ENCODE measurements around the gene FBLN1.

FBLN1 gene

DNA sequence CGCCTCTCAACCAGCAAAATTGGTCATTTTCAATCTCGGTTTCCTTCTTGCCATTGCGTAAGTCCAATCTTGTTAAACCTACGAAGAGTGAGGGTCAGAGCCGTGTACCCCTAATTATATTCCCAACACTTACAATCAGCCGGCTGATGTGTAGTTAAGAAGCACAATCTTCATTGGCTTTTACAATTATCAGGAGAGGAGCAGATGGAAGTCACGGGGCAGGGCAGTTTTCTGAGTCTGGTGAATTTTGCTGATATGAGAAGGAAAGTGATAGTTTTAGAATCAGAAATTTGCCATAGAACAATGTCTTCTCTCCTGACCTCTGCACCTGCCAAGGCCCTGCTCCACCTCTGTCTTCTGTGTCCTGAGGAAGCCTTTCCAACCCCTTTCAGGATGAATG is 134.0 kb downstream of the FBLN1 start:
- Histone ChIP-seq H3K79me2 (no peaks in the 10 kb centered on the region), H3K27me3 (ENCODE audit: control insufficient read depth, insufficient read depth, low read length) (no peaks in the 10 kb centered on the region), H3K9ac (no peak overlapping the region), H3K36me3 (ENCODE audit: control insufficient read depth, insufficient read depth, low read length) (no peaks in the 10 kb centered on the region), H3K4me3 (ENCODE audit: low read depth, low read length) (no peak overlapping the region), H3K4me1 (no peaks in the 10 kb centered on the region), H3K4me2 (ENCODE audit: low read length) (no peak overlapping the region), H3K27ac (no peak overlapping the region), H2AFZ (no peak overlapping the region), H3K9me3 (ENCODE audit: control insufficient read depth, low read length) (no peaks in the 10 kb centered on the region)
- TF ChIP-seq, protein P1, sequence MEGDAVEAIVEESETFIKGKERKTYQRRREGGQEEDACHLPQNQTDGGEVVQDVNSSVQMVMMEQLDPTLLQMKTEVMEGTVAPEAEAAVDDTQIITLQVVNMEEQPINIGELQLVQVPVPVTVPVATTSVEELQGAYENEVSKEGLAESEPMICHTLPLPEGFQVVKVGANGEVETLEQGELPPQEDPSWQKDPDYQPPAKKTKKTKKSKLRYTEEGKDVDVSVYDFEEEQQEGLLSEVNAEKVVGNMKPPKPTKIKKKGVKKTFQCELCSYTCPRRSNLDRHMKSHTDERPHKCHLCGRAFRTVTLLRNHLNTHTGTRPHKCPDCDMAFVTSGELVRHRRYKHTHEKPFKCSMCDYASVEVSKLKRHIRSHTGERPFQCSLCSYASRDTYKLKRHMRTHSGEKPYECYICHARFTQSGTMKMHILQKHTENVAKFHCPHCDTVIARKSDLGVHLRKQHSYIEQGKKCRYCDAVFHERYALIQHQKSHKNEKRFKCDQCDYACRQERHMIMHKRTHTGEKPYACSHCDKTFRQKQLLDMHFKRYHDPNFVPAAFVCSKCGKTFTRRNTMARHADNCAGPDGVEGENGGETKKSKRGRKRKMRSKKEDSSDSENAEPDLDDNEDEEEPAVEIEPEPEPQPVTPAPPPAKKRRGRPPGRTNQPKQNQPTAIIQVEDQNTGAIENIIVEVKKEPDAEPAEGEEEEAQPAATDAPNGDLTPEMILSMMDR (IDR thresholded peaks at IDR 0.05), result no peak

DNA sequence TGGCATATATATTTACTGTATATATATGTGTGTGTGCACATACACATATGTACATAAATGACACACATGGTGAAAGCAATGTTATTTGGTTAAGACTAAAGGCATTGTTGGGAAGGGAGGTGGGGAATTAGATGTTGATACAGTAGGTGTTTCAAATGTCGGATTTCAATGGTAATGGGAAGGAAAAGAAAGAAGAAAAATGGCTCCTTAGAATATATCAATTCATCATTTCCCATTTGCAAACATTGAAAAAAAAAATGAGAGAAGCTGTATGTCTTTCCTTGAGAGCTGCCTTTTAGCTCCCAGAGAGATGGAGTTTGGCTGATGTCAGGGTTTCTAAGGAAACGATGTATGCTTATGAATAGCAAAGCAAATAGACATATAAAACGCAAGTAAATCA is 135.5 kb downstream of the FBLN1 start:
- H3K79me2 ChIP-seq, result no peaks in the 10 kb centered on the region
- H2AFZ ChIP-seq, result no peak overlapping the region
- no peak overlapping the region for H3K27ac ChIP-seq
- H3K4me3 ChIP-seq (ENCODE audit: low read depth, low read length), result no peak overlapping the region
- H3K36me3 ChIP-seq (ENCODE audit: control insufficient read depth, insufficient read depth, low read length), result no peaks in the 10 kb centered on the region
- H3K9me3 ChIP-seq (ENCODE audit: control insufficient read depth, low read length), result no peaks in the 10 kb centered on the region
- no peak overlapping the region for H3K9ac ChIP-seq
- H3K4me1 ChIP-seq, result peaks cover 7% of the 10 kb centered on the region
- H3K4me2 ChIP-seq (ENCODE audit: low read length), result no peak overlapping the region
- H3K27me3 ChIP-seq (ENCODE audit: control insufficient read depth, insufficient read depth, low read length), result no peaks in the 10 kb centered on the region
- TF ChIP-seq, protein P1 (IDR thresholded peaks at IDR 0.05), result no peak

DNA sequence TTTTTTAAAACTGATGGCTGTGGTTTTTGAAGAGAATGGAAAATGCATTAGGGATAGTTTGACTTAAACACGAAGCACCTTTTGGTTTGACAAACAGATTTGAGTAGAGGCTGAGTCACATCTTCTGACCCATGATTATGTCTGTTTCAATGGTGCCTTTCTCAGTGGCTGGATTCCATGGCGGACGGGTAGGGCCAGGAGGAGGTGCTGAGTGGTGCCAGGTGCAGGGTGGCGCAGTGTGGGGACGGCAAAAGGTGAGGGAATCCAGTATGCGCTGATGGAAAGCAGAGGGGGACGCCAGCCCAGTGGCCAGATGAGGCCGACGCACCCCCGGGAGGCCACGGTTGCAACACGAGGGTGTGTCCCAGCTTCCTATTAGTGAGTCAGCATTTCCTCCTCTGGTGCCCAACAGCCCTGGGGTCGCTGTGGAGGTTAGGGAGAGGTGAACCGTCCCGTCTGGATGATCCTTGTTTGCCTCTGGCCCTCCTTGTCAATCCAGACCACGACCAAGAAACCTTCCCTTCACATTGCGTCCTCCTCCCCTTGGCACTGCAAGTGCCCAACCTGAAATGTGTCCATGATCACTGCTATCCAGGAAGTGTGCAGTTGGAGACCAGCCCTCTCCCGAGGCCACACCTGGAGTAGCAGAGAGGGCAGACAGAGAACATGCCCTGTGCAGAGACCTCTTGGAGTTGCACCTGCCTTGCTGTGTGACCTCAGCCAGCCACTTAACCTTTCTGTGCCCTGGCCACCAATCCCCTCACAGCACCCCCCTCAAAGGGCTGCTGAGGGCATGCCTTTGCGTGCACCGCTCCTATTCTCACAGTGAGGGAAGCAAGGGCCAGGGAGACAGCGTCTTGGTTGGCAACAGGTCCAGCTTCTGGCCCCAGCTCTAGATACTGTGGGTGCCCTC is 136.4 kb downstream of the FBLN1 start:
- Histone ChIP-seq H3K79me2 (no peaks in the 10 kb centered on the region), H3K27me3 (ENCODE audit: control insufficient read depth, insufficient read depth, low read length) (no peaks in the 10 kb centered on the region), H3K9ac (no peak overlapping the region), H3K9me3 (ENCODE audit: control insufficient read depth, low read length) (no peaks in the 10 kb centered on the region), H3K4me3 (ENCODE audit: low read depth, low read length) (no peak overlapping the region), H2AFZ (no peak overlapping the region), H3K4me2 (ENCODE audit: low read length) (no peak overlapping the region), H3K36me3 (ENCODE audit: control insufficient read depth, insufficient read depth, low read length) (no peaks in the 10 kb centered on the region), H3K27ac (no peak overlapping the region), H3K4me1 (peaks cover 7% of the 10 kb centered on the region)
- TF ChIP-seq, protein P1 (IDR thresholded peaks at IDR 0.05), result no peak

DNA sequence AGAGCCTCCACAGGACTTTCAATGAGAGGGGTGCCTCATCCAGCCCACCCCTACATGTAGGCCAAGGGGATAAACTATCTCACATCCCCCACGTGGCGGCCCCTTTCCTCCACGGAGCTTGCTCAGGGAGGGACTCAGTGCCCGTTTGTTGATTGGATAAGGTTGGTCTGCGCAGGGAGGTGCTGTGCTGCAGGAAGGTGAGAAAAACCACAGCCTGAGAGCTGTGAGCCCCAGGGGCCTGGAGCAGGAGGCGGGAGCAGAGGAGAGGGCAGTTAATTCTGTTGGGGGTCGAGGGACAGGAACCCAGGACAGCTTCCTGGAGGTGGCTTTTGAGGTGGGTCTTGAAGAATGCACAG is 137.0 kb downstream of the FBLN1 start:
- no peak overlapping the region for H3K27ac ChIP-seq
- no peak overlapping the region for H3K9ac ChIP-seq
- no peaks in the 10 kb centered on the region for H3K27me3 ChIP-seq (ENCODE audit: control insufficient read depth, insufficient read depth, low read length)
- H3K36me3 ChIP-seq (ENCODE audit: control insufficient read depth, insufficient read depth, low read length), result no peaks in the 10 kb centered on the region
- no peak overlapping the region for H3K4me2 ChIP-seq (ENCODE audit: low read length)
- no peaks in the 10 kb centered on the region for H3K79me2 ChIP-seq
- TF ChIP-seq, protein P1 (IDR thresholded peaks at IDR 0.05), result no peak
- peaks cover 7% of the 10 kb centered on the region for H3K4me1 ChIP-seq
- H3K9me3 ChIP-seq (ENCODE audit: control insufficient read depth, low read length), result no peaks in the 10 kb centered on the region
- no peak overlapping the region for H3K4me3 ChIP-seq (ENCODE audit: low read depth, low read length)
- H2AFZ ChIP-seq, result no peak overlapping the region
